Ishikawa (cell line): ENCODE data around the gene KIAA0408.

Source experiments
- CEBPB ChIP-seq: IDR thresholded peaks from 2 replicates; pipeline ENCODE4 v1.6.1; 2012
- CREB1 ChIP-seq: IDR thresholded peaks from 2 replicates; pipeline ENCODE4 v1.6.1; 2012; ENCODE audit warnings: low read depth
- EGR1 ChIP-seq: IDR thresholded peaks from 2 replicates; pipeline ENCODE4 v1.6.1; 2012
- EP300 ChIP-seq: IDR thresholded peaks from 2 replicates; pipeline ENCODE4 v1.6.1; 2012; ENCODE audit warnings: borderline replicate concordance
- FOXM1 ChIP-seq: IDR thresholded peaks from 2 replicates; pipeline ENCODE4 v1.6.1; 2012; ENCODE audit warnings: low read depth, borderline replicate concordance
- MAX ChIP-seq: IDR thresholded peaks from 2 replicates; pipeline ENCODE4 v1.6.1; 2012
- NFIC ChIP-seq: IDR thresholded peaks from 2 replicates; pipeline ENCODE4 v1.6.1; 2012
- RAD21 ChIP-seq: IDR thresholded peaks from 2 replicates; pipeline ENCODE4 v1.6.1; 2012; ENCODE audit warnings: low read depth
- REST ChIP-seq: IDR thresholded peaks from 2 replicates; pipeline ENCODE4 v1.6.1; 2012; ENCODE audit warnings: low read depth, mild to moderate bottlenecking
- TAF1 ChIP-seq: IDR thresholded peaks from 2 replicates; pipeline ENCODE4 v1.6.1; 2012; ENCODE audit warnings: low read depth, mild to moderate bottlenecking
- TCF12 ChIP-seq: IDR thresholded peaks from 2 replicates; pipeline ENCODE4 v1.6.1; 2012; ENCODE audit warnings: low read depth
- TEAD4 ChIP-seq: IDR thresholded peaks from 2 replicates; pipeline ENCODE4 v1.6.1; 2012
- USF1 ChIP-seq: IDR thresholded peaks from 2 replicates; pipeline ENCODE4 v1.6.1; 2012
- YY1 ChIP-seq: IDR thresholded peaks from 2 replicates; pipeline ENCODE4 v1.6.1; 2012; ENCODE audit warnings: low read depth
- ZBTB7A ChIP-seq: IDR thresholded peaks from 2 replicates; pipeline ENCODE4 v1.6.1; 2012; ENCODE audit warnings: low read depth

KIAA0408 gene

GRCh38 chr6:127457456-127458064 lies 1.6 kb downstream of the KIAA0408 start:
- TF ChIP-seq REST (no peak), EP300 (no peak), EGR1 (no peak), NFIC (no peak), YY1 (no peak), TAF1 (no peak), CEBPB (no peak), ZBTB7A (no peak), CREB1 (no peak), FOXM1 (no peak), MAX (no peak), RAD21 (no peak), TEAD4 (no peak), TCF12 (no peak), USF1 (no peak)

- TF ChIP-seq TEAD4 (no peak), USF1 (no peak), MAX (no peak), CREB1 (no peak), TAF1 (no peak), RAD21 (no peak), REST (no peak), EGR1 (no peak), CEBPB (no peak), NFIC (no peak), FOXM1 (no peak), ZBTB7A (no peak)
Measured at GRCh38 chr6:127456465-127456864, 2.7 kb downstream of the KIAA0408 start.

- TF ChIP-seq TCF12, result no peak
- no peak for TF ChIP-seq NFIC
- no peak for TF ChIP-seq EGR1
- no peak for TF ChIP-seq REST
- no peak for TF ChIP-seq TEAD4
- TF ChIP-seq YY1, result no peak
- TF ChIP-seq CEBPB, result no peak
- no peak for TF ChIP-seq MAX
- TF ChIP-seq CREB1, result no peak
- no peak for TF ChIP-seq RAD21
- no peak for TF ChIP-seq EP300
- TF ChIP-seq FOXM1, result no peak
- TF ChIP-seq ZBTB7A, result no peak
- no peak for TF ChIP-seq USF1
- no peak for TF ChIP-seq TAF1
Measured at GRCh38 chr6:127453845-127454619, 5.2 kb downstream of the KIAA0408 start.
